Measurements from ENCODE around the gene GNG13.
"Not testable (repeated sequence)": the region's sequence is repeated elsewhere in the genome, so short reads cannot be mapped to it uniquely, and the experiment has no call there.

GNG13 gene

DNA sequence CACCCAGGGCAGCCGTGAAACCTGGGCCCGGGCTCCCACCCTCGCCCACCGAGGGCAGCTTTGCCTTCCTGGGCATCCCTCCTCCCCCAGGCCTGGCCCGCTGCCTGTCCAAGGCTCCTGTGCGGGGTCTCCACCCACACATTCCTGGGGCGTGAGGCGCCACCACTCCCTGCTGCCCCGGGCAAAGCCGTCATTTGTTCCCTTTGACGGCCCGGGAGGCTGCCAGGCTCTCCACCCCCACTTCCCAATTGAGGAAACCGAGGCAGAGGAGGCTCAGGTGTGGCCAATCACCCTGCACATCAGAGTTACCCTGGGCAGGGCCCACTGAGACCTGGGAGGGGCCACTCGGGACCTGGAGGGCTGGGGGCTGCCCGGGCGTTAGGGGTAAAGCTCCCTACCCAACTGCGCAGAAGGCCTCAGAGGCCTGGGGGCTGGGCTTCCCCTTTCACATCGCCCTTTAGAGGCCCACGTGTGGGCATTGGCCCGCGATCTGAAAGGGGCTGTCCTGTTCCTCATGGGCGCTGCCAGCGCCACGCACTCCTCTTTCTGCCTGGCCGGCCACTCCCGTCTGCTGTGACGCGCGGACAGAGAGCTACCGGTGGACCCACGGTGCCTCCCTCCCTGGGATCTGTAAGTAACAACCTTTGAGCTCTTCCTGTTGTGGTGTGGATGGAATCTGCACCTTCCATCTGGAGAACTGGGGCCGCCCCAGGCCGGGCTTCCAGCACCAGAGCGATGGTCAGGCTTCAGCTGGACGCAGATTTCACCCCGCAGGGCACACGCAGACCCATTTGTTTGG lies 39.8 kb downstream of the GNG13 start, which contains the start of gene MSLN:
Gene MSLN, plus strand, starts transcription at position 190 of the 799 bp plus-strand sequence. CDS start 1,947 bp downstream, outside the sequence.
- Histone ChIP-seq H3K4me3 (ENCODE audit: low read length) (no peak within 1 kb of the TSS), H3K4me1 (ENCODE audit: insufficient read depth, low read length) (peaks cover 3% of the 10 kb centered on the region), H2AFZ (ENCODE audit: low read depth, low read length) (no peak within 1 kb of the TSS), H3K27me3 (ENCODE audit: insufficient read depth, low read length) (no peaks in the 10 kb centered on the region), H3K36me3 (ENCODE audit: insufficient read depth, low read length) (no peaks in the 10 kb centered on the region), H3K9me3 (ENCODE audit: low read length) (peaks cover 2% of the 10 kb centered on the region)

DNA sequence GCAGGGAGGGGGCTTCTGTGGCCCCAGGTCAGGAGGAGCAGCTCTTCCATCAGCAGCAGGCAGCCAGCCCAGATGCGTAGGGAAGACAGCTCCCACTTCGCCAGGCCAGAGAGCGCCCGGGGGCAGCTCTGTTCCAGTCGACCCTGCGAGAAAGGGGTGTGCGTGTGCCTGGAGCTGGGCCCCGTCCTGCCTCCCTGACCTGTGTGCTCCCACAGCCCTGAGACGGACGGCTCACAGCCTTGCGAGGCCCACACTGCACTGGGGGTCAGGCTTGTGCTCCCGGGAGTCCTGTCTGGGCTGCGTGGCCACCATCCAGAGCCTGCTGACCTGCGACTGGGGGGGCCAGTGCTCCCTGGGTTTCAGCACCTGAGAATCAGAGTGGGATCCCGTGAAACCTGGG lies 40.5 kb downstream of the GNG13 start:
- Histone ChIP-seq H3K9me3 (ENCODE audit: low read length) (peaks cover 2% of the 10 kb centered on the region), H3K27me3 (ENCODE audit: insufficient read depth, low read length) (no peaks in the 10 kb centered on the region), H3K4me1 (ENCODE audit: insufficient read depth, low read length) (peaks cover 3% of the 10 kb centered on the region), H2AFZ (ENCODE audit: low read depth, low read length) (no peak overlapping the region), H3K4me3 (ENCODE audit: low read length) (no peak overlapping the region), H3K36me3 (ENCODE audit: insufficient read depth, low read length) (no peaks in the 10 kb centered on the region)

DNA sequence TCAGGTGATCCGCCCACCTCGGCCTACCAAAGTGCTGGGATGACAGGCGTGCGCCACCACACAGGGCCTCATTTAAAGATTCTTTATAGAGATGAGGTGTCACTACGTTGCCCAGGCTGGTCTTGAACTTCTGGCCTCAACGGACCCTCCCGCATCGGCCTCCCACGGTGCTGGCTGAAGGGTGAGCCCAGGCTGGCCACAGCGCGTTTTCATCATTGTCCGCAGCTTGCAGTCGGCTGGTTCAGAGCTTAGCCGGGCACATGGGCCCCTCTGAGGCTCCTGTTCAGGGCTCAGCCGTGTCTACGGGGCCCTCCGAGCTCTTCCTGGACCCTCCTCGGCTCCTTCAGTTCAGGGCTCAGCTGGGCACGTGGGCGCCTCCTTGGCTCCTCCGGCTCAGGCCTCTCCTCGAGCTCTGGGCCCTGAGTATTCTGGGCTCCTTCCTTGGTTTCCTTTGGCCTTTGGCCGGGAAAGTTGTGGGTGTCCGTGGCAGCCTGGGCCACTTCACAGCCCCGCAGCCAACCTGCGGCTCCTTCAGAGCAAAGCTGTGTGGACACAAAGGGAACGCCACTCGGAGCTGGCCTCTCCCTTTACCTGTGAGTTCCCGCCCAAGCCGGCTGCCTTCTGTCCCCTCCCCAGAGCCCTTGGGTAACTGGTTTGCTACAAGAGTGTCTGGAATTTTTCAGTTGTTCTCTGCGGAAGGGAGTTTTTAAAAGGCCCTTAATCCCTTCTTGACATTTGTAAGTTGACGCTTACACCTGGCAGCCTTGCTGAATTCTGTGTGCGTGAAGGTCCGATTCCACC lies 41.2 kb downstream of the GNG13 start:
- H3K4me1 ChIP-seq (ENCODE audit: insufficient read depth, low read length): peaks cover 3% of the 10 kb centered on the region
- no peak overlapping the region for H3K4me3 ChIP-seq (ENCODE audit: low read length)
- no peaks in the 10 kb centered on the region for H3K27me3 ChIP-seq (ENCODE audit: insufficient read depth, low read length)

DNA sequence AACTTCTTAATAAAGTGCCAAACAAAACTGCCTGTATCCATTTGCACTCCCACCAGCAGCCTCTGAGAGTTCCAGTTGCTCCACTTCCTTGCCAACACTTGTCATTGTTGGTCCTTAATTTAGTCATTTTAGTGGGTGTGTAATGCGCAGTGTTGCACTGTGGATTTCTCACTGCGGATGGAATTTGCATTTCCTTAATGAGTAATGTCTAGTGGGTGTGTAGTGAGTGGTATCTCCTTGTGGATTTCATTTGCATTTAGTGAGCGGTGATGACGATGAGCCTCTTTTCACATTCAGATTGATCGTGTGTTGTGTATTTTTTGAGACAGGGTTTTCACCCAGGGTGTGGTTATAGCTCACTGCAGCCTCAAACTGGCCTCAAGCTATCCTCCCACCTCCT lies 44.1 kb downstream of the GNG13 start:
- Histone ChIP-seq H3K4me3 (ENCODE audit: low read length) (no peak overlapping the region), H3K4me1 (ENCODE audit: insufficient read depth, low read length) (peaks cover 15% of the 10 kb centered on the region), H2AFZ (ENCODE audit: low read depth, low read length) (no peak overlapping the region), H3K27me3 (ENCODE audit: insufficient read depth, low read length) (no peaks in the 10 kb centered on the region), H3K9me3 (ENCODE audit: low read length) (peaks cover 2% of the 10 kb centered on the region), H3K36me3 (ENCODE audit: insufficient read depth, low read length) (no peaks in the 10 kb centered on the region)

More for the DNA sequence above, 41.2 kb downstream of the GNG13 start:
- H3K9me3 ChIP-seq (ENCODE audit: low read length): peaks cover 2% of the 10 kb centered on the region
- H2AFZ ChIP-seq (ENCODE audit: low read depth, low read length): no peak overlapping the region
- no peaks in the 10 kb centered on the region for H3K36me3 ChIP-seq (ENCODE audit: insufficient read depth, low read length)

DNA sequence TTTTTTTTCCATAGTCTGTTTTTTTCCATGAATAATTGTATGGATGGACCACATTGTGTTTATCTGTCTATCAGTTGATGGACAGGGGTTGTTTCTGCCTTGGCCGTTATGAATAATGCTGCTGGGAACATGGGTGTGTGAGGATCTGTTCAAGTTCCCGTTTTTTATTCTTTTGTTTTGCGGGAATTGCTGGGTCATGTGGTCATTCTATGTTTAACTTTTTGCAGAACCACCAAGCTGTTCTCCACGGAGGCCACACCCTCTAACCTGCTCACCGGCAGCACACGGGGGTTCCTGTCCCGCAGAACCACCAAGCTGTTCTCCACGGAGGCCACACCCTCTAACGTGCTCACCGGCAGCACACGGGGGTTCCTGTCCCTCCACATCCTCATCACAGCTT lies 45.9 kb downstream of the GNG13 start:
- H3K36me3 ChIP-seq (ENCODE audit: insufficient read depth, low read length): no peaks in the 10 kb centered on the region
- no peak overlapping the region for H3K4me3 ChIP-seq (ENCODE audit: low read length)
- peaks cover 24% of the 10 kb centered on the region for H3K4me1 ChIP-seq (ENCODE audit: insufficient read depth, low read length)
- H3K27me3 ChIP-seq (ENCODE audit: insufficient read depth, low read length): no peaks in the 10 kb centered on the region
- peaks cover 2% of the 10 kb centered on the region for H3K9me3 ChIP-seq (ENCODE audit: low read length)
- H2AFZ ChIP-seq (ENCODE audit: low read depth, low read length): no peak overlapping the region

DNA sequence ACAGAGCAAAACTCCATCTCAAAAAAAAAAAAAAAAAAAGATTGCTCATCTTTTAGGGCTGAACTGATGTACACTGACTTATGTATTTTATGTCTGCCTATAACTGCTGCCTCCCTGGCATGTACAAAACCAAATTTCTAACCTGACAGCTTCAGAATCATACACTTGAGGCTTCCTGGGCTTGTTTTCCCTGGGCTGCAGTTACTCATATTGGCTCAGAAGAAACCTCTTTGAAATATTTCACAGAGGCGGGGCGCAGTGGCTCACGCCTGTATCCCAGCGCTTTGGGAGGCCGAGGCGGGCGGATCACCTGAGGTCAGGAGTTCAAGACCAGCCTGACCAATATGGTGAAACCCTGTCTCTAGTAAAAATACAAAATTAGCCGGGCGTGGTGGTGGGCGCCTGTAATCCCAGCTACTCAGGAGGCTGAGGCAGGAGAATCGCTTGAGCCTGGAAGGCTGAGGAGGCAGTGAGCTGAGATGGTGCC lies 46.4 kb downstream of the GNG13 start:
- H3K9me3 ChIP-seq (ENCODE audit: low read length); H2AFZ ChIP-seq (ENCODE audit: low read depth, low read length); H3K36me3 ChIP-seq (ENCODE audit: insufficient read depth, low read length); H3K27me3 ChIP-seq (ENCODE audit: insufficient read depth, low read length); H3K4me3 ChIP-seq (ENCODE audit: low read length): not testable (repeated sequence)
- H3K4me1 ChIP-seq (ENCODE audit: insufficient read depth, low read length): peaks cover 24% of the 10 kb centered on the region

DNA sequence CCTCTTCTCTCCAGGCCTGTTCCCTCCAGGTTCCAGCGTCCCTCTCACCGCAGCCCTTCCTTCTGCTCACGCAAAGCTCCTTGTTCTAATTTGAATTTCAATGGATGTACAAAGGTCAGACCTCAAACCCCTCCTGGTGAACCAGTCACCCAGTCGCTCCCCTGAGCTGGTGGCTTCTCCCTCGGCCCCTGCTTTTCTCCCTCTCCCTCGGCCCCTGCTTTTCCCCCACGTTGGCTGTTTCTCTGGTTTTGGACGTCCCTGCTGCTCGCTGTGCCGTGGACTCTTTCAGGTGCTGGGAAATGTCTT lies 48.6 kb downstream of the GNG13 start:
- Histone ChIP-seq H3K27me3 (ENCODE audit: insufficient read depth, low read length) (no peaks in the 10 kb centered on the region), H3K36me3 (ENCODE audit: insufficient read depth, low read length) (no peaks in the 10 kb centered on the region), H2AFZ (ENCODE audit: low read depth, low read length) (no peak overlapping the region), H3K4me1 (ENCODE audit: insufficient read depth, low read length) (peaks cover 24% of the 10 kb centered on the region), H3K4me3 (ENCODE audit: low read length) (no peak overlapping the region), H3K9me3 (ENCODE audit: low read length) (peaks cover 2% of the 10 kb centered on the region)

DNA sequence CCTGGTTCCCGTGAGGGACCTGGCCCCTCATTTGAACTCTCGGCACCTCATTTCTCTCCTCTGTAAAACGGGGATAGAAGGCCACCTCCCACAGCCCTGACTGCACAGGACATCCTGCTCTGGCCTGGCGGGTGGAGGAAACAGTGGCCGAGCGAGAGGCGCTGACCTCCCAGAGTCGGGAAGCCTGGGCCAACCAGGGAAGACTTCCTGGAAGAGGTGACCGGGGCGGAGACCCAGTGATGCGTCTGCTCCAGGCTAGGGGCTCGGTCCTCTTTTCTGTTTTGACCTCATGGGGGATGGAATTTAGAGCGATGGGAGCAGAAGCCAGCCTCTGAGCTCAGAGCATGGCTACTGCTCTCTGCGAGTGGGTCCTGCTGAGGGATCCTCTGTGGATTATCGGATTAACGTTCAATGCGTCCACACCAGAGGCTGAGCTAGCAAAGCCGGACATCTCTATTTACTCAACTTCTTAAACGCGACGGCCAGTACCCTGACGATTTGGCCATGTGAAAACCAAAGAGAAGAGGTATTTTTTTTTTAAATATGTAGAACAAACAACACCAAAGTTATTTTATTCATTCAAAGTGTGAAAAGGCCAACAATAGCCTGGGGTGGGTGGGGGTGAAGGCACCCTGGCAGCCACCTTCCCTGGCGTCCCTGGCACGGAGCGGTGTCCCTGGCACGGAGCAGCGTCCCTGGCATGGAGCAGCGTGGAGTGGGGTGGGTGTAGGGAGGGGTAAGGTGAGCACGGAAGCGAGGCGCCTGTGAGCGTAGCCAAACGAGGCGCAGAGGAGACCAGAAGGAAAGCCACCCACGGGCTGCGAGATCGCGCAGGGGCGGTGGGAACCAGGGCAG lies 49.2 kb downstream of the GNG13 start:
- Histone ChIP-seq H3K4me1 (ENCODE audit: insufficient read depth, low read length) (peaks cover 24% of the 10 kb centered on the region), H2AFZ (ENCODE audit: low read depth, low read length) (no peak overlapping the region), H3K27me3 (ENCODE audit: insufficient read depth, low read length) (no peaks in the 10 kb centered on the region), H3K36me3 (ENCODE audit: insufficient read depth, low read length) (no peaks in the 10 kb centered on the region), H3K9me3 (ENCODE audit: low read length) (no peaks in the 10 kb centered on the region), H3K4me3 (ENCODE audit: low read length) (no peak overlapping the region)

DNA sequence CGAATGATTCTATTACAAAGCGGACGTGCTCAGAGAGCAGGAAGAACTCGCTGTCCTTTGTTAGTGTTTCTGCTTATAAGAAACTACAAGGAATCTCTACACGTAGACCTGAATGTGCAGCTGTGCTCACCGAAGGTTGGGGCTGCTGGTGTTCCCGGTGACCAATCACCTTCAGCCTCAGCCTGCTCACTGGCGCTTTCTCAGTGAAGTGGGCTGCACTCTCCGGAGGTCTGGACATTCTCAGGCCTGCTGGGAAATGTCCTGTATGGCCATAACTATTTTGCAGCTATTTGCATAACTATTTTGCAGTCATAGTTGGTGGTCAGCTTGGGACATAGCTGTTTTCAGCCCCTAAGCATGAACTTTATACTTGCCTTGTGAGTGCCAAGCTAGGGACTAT lies 50.0 kb downstream of the GNG13 start:
- H2AFZ ChIP-seq (ENCODE audit: low read depth, low read length): no peak overlapping the region
- H3K4me1 ChIP-seq (ENCODE audit: insufficient read depth, low read length): peaks cover 24% of the 10 kb centered on the region
- H3K4me3 ChIP-seq (ENCODE audit: low read length): no peak overlapping the region
- H3K36me3 ChIP-seq (ENCODE audit: insufficient read depth, low read length): no peaks in the 10 kb centered on the region
- no peaks in the 10 kb centered on the region for H3K9me3 ChIP-seq (ENCODE audit: low read length)
- no peaks in the 10 kb centered on the region for H3K27me3 ChIP-seq (ENCODE audit: insufficient read depth, low read length)

DNA sequence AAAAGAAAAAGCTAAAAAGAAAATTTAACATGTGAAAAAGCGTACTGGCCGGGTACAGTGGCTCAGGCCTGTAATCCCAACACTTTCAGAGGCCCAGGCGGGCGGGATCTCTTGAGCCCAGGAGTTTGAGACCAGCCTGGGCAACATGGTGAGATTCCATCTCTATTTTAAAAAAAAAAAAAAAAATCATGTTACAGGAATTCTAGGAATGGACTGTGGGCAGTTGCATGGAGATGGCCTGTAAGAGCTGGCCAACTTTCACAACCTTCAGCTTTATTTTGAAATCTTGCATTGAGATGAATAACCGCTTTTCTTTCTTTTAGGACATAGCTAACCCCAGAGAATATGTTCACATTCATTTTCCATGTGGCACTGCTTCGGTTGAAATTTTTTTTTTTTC lies 51.5 kb downstream of the GNG13 start:
- Histone ChIP-seq H3K4me3 (ENCODE audit: low read length) (no peak overlapping the region), H3K36me3 (ENCODE audit: insufficient read depth, low read length) (no peaks in the 10 kb centered on the region), H3K4me1 (ENCODE audit: insufficient read depth, low read length) (peaks cover 24% of the 10 kb centered on the region), H3K27me3 (ENCODE audit: insufficient read depth, low read length) (no peaks in the 10 kb centered on the region), H2AFZ (ENCODE audit: low read depth, low read length) (no peak overlapping the region), H3K9me3 (ENCODE audit: low read length) (no peaks in the 10 kb centered on the region)
